K562 (cell line): ENCODE measurements around the gene CARD10. TPM values are rescaled to one million over a fixed set of nuclear protein-coding genes. Genes with fewer than 3 reads are reported as not detected.

Experiments
- MXI1 ChIP-seq: IDR thresholded peaks from 2 replicates; pipeline ENCODE4 v1.6.1; 2011; ENCODE audit warnings: low read depth, mild to moderate bottlenecking, improper control_type of control experiment, low read length
- POLR2G ChIP-seq: fragments of 200-400 bp; formaldehyde crosslinking; IDR thresholded peaks from 2 replicates; pipeline ENCODE4 v1.6.1; 2017; ENCODE audit warnings: low read depth, mild to moderate bottlenecking, antibody characterized with exemption, low read length, moderate library complexity
- SMAD4 ChIP-seq: fragments of 250-450 bp; sonication (Bioruptor Pico); conservative IDR thresholded peaks from 2 replicates; pipeline ENCODE4 v1.8.0; 2021; ENCODE audit warnings: inconsistent platforms, mild to moderate bottlenecking, moderate library complexity
- ZBTB7A ChIP-seq: IDR thresholded peaks from 2 replicates; pipeline ENCODE4 v1.6.1; 2011; ENCODE audit warnings: low read depth, mild to moderate bottlenecking, low read length, moderate library complexity, borderline replicate concordance; ENCODE audit not compliant: control insufficient read depth
- polyA plus RNA-seq, 8 experiments: library from polyadenylated mRNA; depleted of rRNA in 4 of 8; stranded (reverse) in 5 of 8; unstranded in 3 of 8; fragments of >200 nt; fragmentation: Nextera tagmentation in 2 of 8; fragmentation: Illumina TruSeq in 1 of 8; extraction: Ambion mirVana in 2 of 8; extraction: Trizol in 1 of 8; gene quantifications; 2 replicates each; pipeline versions ENCODE4 v1.2.1 to v1.2.3, GENCODE V29; 2011 to 2014; ENCODE audit warnings: inconsistent platforms in 1 of 8, missing spikeins in 1 of 8
- total RNA-seq, 7 experiments: library from RNA; depleted of rRNA in 6 of 7; stranded (reverse); fragments of >200 nt in 6 of 7; fragmentation: Illumina TruSeq in 2 of 7; extraction: Trizol in 2 of 7; gene quantifications; 2 replicates each; pipeline versions ENCODE4 v1.2.1 to v1.2.3, GENCODE V29; 2011 to 2021; ENCODE audit warnings: low replicate concordance in 1 of 7
- TF ChIP-seq, protein P1 (sequence below): sonication (generic); formaldehyde crosslinking; IDR thresholded peaks from 2 replicates; pipeline ENCODE4 v1.8.0; 2022; ENCODE audit warnings: missing genetic modification reagents, mild to moderate bottlenecking, moderate library complexity, borderline replicate concordance
- TF ChIP-seq, protein P2 (sequence below), 2 experiments: fragments of 450-650 bp; formaldehyde crosslinking in 1 of 2; IDR thresholded peaks; 2 replicates each; pipeline versions ENCODE4 v1.4.0 to v1.6.1; 2014 to 2020; ENCODE audit warnings: mild to moderate bottlenecking in 2 of 2, borderline replicate concordance in 1 of 2, low read depth in 1 of 2
- TF ChIP-seq, protein P3 (sequence below), 2 experiments: IDR thresholded peaks; 2 replicates each; pipeline ENCODE4 v1.6.1; 2011; ENCODE audit warnings: borderline replicate concordance in 1 of 2, control low read depth in 1 of 2, low read depth in 1 of 2, low read length in 1 of 2, mild to moderate bottlenecking in 1 of 2, mixed read lengths in 1 of 2, moderate library complexity in 1 of 2; ENCODE audit not compliant: insufficient read depth in 1 of 2, insufficient read length in 1 of 2, poor library complexity in 1 of 2, severe bottlenecking in 1 of 2; ENCODE audit errors: extremely low read depth in 1 of 2
- TF ChIP-seq, protein P4 (sequence below): fragments of 250-450 bp; sonication (Bioruptor Pico); IDR thresholded peaks from 2 replicates; pipeline ENCODE4 v1.5.0; 2021
- TF ChIP-seq, protein P5 (sequence below): fragments of 450-650 bp; IDR thresholded peaks from 2 replicates; pipeline ENCODE4 v1.6.1; 2017; ENCODE audit warnings: antibody characterized with exemption

CARD10 gene
- total and polyA plus RNA-seq, 9 of the 15 experiments (the other 6 are each of a cell fraction or from before 2014, with no cell fraction given), result 0.13 to 5.8 (median 1.6) TPM

DNA sequence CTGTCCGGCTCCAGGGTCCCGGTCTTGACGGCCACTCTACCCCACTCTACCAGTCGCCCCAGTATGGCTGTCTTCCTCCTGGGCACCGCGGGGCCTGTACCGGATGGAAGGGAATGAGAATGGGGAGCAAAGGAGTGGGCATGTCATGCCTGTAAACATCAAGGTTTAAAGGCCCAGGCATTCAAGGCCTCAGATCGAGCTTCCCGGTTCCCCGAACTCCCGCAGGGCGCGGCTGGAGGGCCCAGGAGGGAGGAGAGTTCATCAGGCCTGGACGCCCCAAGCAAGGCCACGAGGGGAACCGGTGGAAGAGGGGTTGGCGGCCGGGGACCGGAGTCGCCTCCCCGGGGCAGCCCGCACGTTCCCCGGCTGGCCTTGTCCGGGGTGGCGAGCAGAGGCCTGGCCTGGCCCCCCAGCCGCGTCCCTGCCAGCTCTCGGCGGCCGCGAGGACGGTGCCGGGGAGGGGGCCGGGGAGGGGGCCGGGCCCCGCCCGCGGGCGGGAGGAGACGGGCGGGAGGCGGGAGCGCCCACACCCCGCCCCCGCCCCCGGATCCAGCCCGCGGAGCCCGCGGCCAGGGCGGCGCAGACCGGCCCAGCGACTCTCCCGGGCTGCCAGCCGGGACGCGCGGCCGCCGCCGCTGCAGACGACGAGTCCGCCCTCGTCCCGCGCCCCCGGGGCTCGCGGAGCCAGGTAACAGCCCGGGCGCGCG, 40.8 kb upstream of the CARD10 start, which contains the start of gene CDC42EP1 (continued):
- TF ChIP-seq, protein P1, sequence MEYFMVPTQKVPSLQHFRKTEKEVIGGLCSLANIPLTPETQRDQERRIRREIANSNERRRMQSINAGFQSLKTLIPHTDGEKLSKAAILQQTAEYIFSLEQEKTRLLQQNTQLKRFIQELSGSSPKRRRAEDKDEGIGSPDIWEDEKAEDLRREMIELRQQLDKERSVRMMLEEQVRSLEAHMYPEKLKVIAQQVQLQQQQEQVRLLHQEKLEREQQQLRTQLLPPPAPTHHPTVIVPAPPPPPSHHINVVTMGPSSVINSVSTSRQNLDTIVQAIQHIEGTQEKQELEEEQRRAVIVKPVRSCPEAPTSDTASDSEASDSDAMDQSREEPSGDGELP (CRISPR knock-in tag), result peak; percentile 40; the same call in 1 of the 2 replicates
- TF ChIP-seq POLR2G (peak; percentile 90), MXI1 (0 out of 2 replicates have a peak, but pooled peaks have one; percentile 17), ZBTB7A (peak; percentile 57; the same call in 1 of the 2 replicates), SMAD4 (peak; percentile 30)
- TF ChIP-seq, protein P2, sequence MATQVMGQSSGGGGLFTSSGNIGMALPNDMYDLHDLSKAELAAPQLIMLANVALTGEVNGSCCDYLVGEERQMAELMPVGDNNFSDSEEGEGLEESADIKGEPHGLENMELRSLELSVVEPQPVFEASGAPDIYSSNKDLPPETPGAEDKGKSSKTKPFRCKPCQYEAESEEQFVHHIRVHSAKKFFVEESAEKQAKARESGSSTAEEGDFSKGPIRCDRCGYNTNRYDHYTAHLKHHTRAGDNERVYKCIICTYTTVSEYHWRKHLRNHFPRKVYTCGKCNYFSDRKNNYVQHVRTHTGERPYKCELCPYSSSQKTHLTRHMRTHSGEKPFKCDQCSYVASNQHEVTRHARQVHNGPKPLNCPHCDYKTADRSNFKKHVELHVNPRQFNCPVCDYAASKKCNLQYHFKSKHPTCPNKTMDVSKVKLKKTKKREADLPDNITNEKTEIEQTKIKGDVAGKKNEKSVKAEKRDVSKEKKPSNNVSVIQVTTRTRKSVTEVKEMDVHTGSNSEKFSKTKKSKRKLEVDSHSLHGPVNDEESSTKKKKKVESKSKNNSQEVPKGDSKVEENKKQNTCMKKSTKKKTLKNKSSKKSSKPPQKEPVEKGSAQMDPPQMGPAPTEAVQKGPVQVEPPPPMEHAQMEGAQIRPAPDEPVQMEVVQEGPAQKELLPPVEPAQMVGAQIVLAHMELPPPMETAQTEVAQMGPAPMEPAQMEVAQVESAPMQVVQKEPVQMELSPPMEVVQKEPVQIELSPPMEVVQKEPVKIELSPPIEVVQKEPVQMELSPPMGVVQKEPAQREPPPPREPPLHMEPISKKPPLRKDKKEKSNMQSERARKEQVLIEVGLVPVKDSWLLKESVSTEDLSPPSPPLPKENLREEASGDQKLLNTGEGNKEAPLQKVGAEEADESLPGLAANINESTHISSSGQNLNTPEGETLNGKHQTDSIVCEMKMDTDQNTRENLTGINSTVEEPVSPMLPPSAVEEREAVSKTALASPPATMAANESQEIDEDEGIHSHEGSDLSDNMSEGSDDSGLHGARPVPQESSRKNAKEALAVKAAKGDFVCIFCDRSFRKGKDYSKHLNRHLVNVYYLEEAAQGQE (IDR thresholded peaks at IDR 0.05; ENCODE audit: borderline replicate concordance), result peak; percentile 59; the same call in 1 of the 2 replicates
- TF ChIP-seq, protein P2 (CRISPR knock-in tag; IDR thresholded peaks at IDR 0.05; ENCODE audit: low read depth), result no peak
- TF ChIP-seq, protein P3, sequence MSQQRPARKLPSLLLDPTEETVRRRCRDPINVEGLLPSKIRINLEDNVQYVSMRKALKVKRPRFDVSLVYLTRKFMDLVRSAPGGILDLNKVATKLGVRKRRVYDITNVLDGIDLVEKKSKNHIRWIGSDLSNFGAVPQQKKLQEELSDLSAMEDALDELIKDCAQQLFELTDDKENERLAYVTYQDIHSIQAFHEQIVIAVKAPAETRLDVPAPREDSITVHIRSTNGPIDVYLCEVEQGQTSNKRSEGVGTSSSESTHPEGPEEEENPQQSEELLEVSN (IDR thresholded peaks at IDR 0.05; ENCODE audit: borderline replicate concordance in 1 of 2, extremely low read depth in 1 of 2, insufficient read depth in 1 of 2, insufficient read length in 1 of 2, low read depth in 1 of 2, low read length in 1 of 2, poor library complexity in 1 of 2, severe bottlenecking in 1 of 2), result peak in 1 of 2 experiments; percentile 75
- TF ChIP-seq, protein P4, sequence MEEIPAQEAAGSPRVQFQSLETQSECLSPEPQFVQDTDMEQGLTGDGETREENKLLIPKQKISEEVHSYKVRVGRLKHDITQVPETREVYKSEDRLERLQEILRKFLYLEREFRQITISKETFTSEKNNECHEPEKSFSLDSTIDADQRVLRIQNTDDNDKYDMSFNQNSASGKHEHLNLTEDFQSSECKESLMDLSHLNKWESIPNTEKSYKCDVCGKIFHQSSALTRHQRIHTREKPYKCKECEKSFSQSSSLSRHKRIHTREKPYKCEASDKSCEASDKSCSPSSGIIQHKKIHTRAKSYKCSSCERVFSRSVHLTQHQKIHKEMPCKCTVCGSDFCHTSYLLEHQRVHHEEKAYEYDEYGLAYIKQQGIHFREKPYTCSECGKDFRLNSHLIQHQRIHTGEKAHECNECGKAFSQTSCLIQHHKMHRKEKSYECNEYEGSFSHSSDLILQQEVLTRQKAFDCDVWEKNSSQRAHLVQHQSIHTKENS (CRISPR knock-in tag), result no peak
- TF ChIP-seq, protein P5, sequence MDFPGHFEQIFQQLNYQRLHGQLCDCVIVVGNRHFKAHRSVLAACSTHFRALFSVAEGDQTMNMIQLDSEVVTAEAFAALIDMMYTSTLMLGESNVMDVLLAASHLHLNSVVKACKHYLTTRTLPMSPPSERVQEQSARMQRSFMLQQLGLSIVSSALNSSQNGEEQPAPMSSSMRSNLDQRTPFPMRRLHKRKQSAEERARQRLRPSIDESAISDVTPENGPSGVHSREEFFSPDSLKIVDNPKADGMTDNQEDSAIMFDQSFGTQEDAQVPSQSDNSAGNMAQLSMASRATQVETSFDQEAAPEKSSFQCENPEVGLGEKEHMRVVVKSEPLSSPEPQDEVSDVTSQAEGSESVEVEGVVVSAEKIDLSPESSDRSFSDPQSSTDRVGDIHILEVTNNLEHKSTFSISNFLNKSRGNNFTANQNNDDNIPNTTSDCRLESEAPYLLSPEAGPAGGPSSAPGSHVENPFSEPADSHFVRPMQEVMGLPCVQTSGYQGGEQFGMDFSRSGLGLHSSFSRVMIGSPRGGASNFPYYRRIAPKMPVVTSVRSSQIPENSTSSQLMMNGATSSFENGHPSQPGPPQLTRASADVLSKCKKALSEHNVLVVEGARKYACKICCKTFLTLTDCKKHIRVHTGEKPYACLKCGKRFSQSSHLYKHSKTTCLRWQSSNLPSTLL, result no peak
